ENCODE measurements around the gene PIM3. TPM values are rescaled to one million over a fixed set of nuclear protein-coding genes. Genes with fewer than 3 reads are reported as not detected.
"Not testable (repeated sequence)": the region's sequence is repeated elsewhere in the genome, so short reads cannot be mapped to it uniquely, and the experiment has no call there.

The PIM3 gene
- total RNA-seq, 1 donor from 2014 or later: 197 TPM

- DNase-seq (ENCODE audit: extremely low read depth, low read depth, low spot score): no peak
Observed at GRCh38 chr22:49942565-49943404, 17.8 kb upstream of the PIM3 start.

- no peak for DNase-seq (ENCODE audit: extremely low read depth, low read depth, low spot score)
Observed at GRCh38 chr22:49943405-49943765, 17.2 kb upstream of the PIM3 start.

DNA sequence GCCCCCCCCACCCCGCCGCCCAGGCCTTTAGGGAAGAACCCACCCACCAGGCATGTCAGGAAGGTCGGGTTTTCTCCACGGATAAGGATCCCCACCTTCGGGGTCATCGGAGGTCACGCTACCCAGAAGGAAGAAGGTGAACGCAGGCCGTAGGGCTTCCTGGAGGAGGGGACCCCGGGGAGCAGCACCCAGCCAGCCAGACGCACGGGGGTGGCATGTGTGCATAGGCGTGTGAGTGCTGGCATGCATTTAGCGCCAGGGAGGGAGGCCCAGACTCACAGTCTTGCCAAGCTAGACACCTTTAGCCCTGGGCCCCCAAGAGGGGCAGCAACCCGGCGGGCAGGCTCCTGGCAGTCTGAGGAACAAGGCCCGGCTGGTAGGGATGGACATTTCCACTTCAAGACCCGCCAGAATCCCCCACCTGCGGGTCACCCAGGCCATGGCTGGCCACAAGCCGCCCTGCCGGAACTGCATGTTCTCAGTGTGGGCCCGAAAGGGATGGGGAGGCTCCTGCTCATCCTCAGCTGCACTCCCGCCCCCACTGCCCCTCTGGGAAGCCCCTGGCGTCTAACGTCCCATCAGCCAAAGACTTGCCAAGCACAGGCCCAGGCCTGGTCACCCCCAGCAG is 16.7 kb upstream of the PIM3 start:
- no peak for DNase-seq (ENCODE audit: extremely low read depth, low read depth, low spot score)

GRCh38 chr22:49944399-49944891 is 16.1 kb upstream of the PIM3 start:
- DNase-seq (ENCODE audit: extremely low read depth, low read depth, low spot score): no peak

- DNase-seq (ENCODE audit: extremely low read depth, low read depth, low spot score): not testable (repeated sequence)
Observed at GRCh38 chr22:49945042-49945794, 15.4 kb upstream of the PIM3 start.

GRCh38 chr22:49946612-49947295 is 13.8 kb upstream of the PIM3 start:
- DNase-seq (ENCODE audit: extremely low read depth, low read depth, low spot score): no peak

- DNase-seq (ENCODE audit: extremely low read depth, low read depth, low spot score): no peak
Observed at GRCh38 chr22:49947296-49947622, 13.3 kb upstream of the PIM3 start.

DNA sequence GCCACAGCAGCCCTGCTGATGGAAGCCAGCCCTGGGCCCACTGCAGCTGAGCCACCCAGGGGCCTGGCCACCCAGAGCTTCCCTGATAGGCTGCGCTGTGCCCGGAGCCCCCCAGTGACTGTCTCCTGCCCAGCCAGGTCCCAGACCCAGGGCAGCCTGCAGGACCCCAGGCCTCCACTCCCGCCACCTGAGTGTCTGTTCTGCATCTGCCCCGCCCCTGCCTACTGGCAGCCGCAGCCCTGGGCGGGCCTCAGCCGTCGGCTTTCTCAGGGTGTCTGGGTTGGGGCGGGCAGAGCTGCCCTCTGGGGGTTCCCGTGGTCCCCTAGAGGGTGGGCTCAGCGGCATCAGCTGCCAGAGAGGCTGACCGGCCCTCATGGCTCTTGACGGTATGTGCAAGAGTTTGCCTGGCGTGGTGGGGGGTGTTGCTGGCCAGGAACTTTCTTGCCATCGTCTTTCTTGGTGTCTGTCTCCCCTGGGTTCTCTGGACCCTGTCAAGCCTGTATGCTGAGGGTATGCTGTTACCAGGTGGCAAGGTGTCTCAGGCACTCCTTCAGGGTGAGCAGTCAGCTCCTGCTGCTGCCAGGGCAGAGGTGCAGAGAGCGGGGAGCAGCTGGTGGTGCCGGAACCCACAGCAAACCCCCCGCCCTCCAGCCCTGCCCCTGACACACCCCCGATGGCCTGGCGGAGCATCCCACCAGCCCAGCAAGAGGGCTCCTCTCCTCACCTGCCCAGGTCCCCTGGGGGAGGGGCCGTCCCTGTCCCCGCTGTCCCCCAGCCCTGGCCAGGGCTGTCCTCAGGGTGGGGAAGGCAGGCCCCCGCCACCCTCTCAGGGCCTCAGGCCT is 12.2 kb upstream of the PIM3 start:
- DNase-seq (ENCODE audit: extremely low read depth, low read depth, low spot score): no peak

- DNase-seq (ENCODE audit: extremely low read depth, low read depth, low spot score): no peak
Observed at GRCh38 chr22:49948958-49949913, 11.3 kb upstream of the PIM3 start.

DNA sequence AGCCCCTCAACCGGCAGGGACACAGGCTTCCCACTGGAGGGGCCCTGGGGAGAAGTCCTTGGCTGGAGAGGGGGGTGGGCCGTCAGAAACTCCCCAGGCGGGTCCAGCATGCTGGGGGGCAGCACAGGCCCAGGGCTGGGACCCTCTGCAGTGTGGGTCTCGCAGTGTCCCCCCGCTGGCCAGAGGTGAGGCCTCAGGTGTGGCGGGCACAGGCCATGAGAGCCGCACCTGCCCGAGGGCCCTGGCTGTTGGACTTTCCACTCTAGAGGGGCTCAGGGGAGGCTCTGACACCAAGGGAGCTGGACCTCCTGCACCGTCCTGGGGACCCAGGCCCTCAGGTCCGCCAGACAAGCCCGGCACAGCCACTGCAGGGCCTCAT is 10.7 kb upstream of the PIM3 start:
- no peak for DNase-seq (ENCODE audit: extremely low read depth, low read depth, low spot score)

DNA sequence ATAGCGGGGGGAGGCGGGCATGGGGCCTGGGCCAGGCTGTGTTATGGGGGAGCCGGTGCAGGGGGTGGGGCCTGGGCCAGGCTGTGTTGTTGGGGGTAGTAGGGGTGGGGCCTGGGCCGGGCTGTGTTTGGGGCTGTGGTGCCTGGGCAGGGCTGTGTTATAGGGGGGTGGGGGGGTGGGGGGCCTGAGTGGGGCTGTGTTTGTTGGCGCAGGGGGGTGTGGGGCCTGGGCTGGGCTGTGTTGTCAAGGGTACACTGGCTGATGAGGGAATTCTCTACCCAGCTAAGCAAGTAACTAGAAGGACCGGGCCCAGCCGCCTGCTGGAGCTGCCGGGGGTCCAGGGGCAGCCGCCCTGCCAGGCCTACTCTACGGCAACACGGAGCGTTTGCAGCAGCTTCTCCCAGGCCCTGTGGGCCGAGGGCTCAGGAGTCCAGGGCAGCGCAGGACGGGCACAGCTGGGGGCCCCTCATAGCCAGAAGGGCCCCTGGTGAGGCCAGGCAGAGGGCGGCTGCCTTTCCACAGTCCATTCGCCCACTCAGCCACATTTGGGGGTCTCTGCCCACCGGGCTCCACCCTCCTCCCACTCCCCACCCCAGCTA is 10.1 kb upstream of the PIM3 start:
- no peak for DNase-seq (ENCODE audit: extremely low read depth, low read depth, low spot score)

GRCh38 chr22:49951000-49951677 is 9.4 kb upstream of the PIM3 start:
- DNase-seq (ENCODE audit: extremely low read depth, low read depth, low spot score): no peak

DNA sequence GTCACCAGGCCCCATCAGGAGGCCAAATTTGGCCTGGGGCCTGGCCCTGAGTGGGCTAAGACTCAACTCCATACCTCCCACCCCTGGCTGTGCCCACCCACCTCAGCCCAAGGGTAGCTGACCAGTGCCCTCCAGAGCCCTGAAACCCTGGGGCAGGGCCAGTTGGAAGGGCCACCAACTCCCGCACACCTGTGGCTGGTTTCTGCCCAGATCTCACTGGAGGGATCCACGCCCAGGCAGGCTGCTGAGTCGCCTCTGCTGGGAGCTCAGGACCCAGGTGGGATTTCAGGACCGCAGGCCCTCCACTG is 8.9 kb upstream of the PIM3 start:
- no peak for DNase-seq (ENCODE audit: extremely low read depth, low read depth, low spot score)

- no peak for DNase-seq (ENCODE audit: extremely low read depth, low read depth, low spot score)
Observed at GRCh38 chr22:49951986-49952896, 8.3 kb upstream of the PIM3 start.

- no peak for DNase-seq (ENCODE audit: extremely low read depth, low read depth, low spot score)
Observed at GRCh38 chr22:49953027-49953679, 7.4 kb upstream of the PIM3 start.

- no peak for DNase-seq (ENCODE audit: extremely low read depth, low read depth, low spot score)
Observed at GRCh38 chr22:49953680-49954344, 6.8 kb upstream of the PIM3 start.
